Hematopoietic multipotent progenitor cell treated with erythropoietin and hydrocortisone succinate and interleukin-3 and kit ligand, for 15 days (in vitro differentiated cells): Measurements from ENCODE around the gene EOGT.
A peak's percentile ranks its signal among the peaks of the same experiment; 100 is the strongest.

Experiments
- DNase-seq: peaks from one replicate; pipeline ENCODE4 v3.0.0-alpha.2; 2015; ENCODE audit warnings: low spot score

EOGT gene

DNA sequence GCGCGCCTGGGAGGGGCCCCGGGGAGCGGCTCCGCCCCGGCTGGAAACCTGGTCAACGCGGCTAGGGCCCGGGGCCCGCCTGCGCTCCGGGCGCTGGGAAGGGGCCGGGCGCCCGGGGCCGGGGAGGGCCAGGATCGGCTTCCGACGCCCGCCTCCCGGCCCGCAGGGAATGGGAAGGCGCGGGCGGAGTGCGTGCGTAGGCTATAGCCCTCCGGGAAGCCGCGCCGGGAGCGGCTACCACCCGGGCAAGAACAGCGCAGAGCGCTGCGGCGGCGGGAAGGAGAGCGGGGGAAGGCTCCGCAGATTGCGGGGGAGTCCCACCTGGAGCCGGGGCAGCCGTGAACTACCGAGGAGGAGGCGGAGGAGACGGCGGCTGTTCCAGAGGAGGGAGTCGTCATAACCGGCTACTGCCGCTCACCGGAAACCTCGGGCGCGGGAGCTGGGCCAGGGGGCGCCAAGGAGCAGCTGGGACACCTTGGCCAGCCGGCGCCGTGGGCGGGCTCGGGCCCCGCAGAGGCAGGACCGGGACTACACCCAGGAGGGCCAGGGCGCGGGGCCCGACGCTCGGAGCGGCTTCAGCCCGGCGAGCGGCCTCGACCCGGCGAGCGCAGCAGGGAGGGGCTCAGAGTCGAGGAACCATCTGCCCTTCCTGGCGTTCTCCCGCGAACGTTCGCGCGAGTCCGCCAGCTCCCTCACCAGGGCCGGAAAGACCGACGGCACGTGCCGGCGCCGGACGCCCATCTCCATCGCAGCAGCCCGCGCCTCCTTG is at the start of gene EOGT:
Gene EOGT (minus strand): TSS at position 432 of the 769 bp plus-strand sequence. CDS start 3,838 bp downstream, outside the sequence.
- peak; percentile 83 for DNase-seq

DNA sequence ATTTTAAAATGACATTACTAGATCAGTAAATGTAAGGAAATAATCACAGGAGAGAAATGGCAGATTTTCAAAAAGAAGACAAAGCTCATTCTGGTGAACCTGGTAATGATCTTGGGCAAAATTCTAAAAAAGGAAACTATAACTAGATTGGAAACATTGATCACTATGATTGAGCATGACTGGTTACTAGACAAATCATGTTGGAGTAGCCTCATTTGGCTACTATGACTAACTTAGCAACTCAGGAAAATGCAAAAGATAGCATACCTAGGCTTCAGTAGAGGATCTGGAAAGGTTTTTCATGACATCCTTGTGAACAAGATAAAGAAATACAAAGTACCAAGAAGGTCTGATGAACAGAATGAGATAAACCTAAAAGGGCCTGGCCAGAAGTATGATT is 46.2 kb upstream of the EOGT start:
- DNase-seq, result no peak

DNA sequence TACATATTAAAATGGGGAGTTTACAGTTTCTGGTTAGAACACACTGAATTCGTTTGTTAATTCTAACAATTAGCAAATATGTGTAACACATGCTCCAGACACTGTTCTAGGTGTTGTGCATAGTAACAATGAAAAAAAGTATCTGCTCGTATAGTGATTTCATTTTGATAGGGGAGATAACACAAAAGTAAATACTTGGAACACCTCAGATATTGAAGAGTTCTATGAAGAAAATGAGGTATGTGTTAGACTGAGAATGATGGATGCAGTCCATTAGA is 45.4 kb upstream of the EOGT start:
- no peak for DNase-seq

DNA sequence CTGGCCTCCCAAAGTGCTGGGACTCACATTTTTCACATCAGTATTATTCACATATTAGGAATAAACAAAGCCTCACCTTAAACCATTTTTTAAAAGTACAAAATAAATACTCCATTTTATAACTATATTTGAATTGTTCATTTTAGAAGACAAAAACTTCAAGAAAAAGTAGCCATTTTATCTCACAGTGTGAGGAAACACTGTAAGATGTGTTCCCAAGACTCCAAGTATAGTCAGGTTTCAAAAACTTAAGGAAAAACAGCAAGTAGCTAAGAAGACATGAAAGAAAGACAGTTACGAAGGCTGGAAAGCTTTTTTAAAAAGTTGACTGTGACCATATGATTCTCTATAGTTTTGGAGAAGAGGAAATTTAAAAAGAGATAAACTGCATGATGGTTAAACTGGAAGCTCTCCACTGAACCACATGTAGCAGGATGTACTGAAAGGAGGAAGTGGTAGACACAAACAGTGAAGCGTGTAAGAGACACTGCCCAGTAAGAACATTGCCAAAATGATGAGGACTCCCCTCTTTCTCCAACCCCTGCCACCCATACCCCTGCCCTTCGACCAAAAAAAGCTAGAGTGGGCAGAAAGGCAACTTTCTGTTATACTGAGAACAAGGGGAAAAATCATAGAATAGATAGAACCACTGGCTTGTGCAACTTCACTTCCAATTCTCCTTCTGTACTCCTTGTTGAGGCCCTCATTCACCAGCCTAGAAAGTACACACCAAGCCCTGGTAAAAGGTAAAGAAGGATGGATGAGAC is 44.9 kb upstream of the EOGT start:
- DNase-seq, result no peak

DNA sequence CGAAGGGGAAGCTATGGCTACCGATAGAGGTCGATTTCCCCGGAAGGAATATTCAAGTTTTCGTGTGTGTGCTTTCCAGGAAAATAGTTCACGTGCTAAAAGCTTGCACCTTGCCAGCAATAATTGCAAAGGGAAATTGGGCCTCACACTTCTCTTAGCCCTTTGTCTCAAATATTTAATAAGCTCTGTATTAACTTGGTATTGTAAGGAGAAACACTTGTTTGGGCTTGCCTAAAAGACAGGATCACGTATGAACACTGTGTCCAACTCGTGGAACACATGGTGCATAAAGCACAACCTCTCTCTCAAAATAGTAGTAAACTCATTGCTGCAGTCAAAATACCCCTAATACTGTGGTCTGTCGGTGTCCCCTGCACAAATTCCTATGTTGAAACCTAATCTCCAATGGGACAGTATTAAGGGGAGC is 39.0 kb upstream of the EOGT start:
- no peak for DNase-seq

DNA sequence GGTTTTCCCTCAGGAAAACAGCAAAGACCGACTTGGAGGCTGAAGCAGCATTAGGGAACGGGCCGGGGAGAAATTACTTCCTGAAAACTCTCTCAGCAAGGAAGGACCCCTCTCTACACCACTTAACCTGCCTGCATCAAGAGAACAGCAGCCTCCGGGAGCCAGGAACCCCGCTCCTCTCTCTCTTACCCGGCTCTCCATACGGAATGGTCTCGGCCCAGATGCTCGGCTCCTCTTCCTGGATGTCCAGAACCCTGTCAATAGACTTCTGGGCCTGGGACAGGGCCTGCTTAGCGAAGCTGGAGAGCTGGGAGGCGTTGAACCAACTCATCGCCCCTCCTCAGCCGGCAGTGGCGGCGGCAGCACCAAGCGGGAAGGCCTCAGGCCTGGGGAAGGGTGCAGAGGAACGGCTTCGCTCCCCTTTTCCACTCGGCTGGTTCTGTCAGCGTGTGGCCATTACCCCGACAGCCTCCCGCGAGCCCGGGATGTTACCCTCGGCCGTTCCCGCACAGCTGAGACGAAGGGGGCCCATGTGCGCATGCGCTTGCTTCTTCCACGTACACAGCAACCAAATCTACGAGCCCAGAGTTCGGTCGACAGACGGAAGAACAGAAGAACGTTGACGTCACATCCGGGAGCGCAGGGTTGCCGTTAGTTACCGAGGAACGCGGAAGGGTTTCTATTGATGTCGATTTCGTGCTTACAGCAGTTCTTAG is 38.4 kb upstream of the EOGT start, which contains the start of gene TMF1:
Gene TMF1 (minus strand): TSS at position 578 of the 716 bp plus-strand sequence. CDS start 247 bp downstream, at position 331.
- peak; percentile 99 for DNase-seq

DNA sequence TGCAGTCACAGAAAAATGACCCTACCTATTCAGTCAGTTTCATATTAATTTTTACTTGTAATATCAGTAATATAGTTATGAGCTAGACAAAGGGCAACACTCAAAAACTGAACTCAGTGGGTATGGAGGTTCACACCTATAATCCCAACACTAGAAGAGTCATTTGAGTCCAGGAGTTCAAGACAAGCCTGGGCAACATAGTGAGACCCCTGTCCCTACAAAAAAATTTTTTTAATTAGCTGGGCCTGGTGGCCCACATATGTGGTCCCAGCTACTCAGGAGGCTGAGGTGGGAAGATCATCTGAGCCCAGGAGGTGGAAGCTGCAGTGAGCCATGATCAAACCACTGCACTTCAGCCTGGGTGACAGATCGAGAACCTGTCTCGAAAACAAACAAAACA is 35.5 kb upstream of the EOGT start:
- no peak for DNase-seq

DNA sequence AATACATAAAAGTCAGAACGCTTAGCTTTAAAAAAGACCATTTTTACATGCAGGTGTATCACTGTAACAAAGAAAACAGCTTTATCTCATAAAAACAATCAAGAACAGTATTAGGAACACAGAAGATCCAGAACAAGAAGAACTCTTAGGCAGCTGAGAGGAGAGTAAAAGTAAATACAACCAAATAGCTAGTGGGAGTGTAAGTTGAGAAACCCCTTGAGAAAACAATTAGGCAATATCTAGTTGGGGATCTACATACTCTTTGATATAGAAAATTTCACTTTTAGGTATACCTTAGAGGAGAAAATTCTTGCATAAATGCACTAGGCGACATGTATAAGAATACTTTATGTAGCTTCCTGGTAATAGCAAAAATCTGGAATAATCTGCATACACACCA is 31.1 kb upstream of the EOGT start:
- DNase-seq, result no peak

DNA sequence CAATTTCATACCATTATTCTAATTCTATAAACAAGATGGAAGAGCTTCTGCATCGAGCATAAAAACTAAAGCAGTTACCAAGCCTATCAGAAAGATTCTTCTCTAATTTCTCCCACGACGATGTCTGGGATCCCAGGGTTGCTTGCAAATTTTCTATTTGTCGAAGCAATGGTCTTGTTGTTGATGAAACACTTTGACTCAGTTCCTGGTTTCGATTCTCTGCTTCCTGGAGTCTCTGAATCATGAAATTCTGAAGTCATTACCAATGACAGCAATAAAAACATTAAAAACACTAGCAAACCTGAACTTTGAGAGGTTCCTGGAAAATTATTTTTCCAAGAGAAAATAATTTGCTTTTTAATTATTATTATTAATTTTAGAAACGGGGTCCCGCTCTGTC is 20.0 kb upstream of the EOGT start:
- no peak for DNase-seq

DNA sequence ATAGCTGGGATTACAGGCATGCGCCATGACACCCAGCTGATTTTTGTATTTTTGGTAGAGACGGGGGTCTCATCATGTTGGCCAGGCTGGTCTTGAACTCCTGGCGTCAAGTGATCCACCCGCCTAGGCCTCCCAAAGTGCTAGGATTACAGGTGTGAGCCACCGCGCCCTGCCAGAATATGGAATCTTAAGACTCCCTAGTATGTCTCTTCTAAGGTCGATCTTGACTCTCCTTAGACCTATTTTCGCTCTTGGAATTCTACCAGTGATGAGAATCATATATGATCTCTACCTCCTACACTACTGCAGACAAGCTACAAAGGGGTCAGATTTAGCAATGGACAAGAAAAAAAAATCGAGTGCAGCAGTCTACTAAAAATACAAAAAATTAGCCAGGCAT is 19.3 kb upstream of the EOGT start:
- no peak for DNase-seq

DNA sequence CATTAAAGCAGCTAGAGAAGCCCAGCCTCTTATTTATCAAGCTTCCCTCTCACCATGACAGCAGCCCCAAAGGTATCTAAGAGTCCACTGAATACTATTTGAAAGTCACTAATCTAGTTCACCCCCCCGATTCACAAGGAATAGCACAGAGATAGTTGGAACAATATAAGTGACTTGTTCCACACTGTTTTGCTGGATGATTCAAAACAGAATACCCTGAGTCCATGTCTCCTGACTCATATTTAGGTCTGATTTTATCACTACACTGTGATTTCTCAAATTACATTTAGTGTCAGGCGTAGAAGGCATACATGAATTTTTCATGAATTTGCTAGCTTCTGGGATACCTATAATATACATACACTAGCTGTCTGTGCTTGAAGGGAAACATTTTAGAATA is 18.7 kb upstream of the EOGT start:
- DNase-seq, result no peak

DNA sequence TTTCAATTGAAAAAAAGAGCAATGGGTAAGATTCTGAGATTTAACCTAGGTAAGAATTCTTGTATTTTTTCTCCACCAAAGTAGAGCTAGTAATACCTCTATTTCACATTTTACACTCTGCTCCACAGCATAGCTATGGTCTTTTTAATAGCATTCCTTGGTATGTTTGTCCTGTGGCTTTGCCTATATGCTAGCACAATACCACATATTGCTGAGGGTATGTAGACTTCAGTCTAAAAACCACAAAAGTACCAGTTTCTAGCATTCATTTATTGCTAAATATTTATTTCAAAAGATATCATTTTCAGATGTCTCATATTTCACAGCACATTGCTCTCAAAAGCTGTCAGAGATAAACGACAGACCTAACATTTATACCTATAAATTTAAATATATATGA is 18.2 kb upstream of the EOGT start:
- no peak for DNase-seq

DNA sequence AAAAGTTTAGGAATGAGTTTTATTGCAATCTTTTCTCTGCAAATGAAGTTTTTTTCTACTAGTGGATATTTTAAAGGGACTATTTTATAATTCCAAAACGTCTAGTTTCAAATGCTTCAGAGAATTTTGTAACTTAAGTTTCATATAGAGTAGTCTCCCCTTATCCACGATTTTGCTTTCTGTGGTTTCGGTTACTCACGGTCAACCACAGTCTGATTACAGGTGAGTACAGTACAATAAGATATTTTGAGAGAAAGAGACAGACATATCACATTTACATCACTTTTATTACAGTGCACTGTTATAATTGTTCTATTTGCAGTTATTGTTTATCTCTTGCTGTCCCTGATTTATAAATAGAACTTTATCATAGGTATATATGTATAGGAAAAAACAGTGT is 7.4 kb upstream of the EOGT start:
- DNase-seq, result no peak

DNA sequence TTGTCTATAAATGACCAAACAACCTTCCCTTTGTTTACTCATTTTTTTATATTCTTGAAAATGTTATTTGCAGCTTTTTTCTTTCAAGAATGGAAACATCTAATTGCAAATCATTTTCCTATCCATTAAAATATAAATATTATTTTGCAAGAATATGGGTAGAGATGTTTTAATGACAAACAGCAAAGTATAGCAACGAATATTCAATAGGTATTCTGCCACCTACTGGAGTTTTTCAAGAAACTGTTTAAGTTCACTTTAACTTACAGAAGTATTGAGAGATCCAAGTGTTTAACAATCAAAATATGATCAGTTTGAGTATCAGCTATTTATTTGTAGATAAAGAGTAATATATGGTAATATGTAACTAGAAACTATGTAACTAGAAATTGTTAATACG is 6.9 kb upstream of the EOGT start:
- DNase-seq, result peak; percentile 17

DNA sequence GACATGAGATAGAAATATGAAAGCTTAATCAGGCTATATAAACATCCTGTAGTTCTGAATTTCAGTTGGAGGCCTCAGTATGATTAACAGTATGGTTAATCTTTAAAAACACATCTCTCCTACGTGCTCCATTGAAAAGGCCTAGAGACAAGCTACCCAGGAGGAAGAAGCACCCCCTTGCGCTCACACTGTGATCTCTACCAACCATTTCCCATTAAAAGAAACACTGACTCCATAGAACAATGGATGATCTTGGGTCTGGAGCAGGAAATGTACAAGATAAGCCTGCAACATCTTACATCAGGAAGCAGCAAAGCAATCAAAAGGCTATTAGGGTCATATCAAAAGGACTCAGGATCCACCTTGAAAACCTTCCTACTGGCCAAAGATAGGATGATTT is 3.4 kb upstream of the EOGT start:
- DNase-seq, result no peak

DNA sequence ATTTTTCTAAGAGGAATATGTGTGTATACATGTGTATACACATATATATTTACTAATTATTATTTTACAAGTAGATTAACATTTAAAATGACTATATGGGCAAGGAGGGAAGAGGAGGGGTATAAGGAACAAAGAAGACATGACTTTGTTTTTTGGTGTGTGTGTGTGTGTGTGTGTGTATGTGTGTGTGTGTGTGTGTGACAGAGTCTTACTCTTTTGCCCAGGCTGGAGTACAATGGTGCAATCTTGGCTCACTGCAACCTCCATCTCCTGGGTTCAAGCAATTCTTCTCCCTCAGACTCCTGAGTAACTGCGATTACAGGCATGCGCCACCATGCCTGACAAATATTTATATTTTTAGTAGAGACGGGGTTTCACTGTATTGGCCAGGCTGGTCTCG is 2.6 kb upstream of the EOGT start:
- DNase-seq, result no peak

DNA sequence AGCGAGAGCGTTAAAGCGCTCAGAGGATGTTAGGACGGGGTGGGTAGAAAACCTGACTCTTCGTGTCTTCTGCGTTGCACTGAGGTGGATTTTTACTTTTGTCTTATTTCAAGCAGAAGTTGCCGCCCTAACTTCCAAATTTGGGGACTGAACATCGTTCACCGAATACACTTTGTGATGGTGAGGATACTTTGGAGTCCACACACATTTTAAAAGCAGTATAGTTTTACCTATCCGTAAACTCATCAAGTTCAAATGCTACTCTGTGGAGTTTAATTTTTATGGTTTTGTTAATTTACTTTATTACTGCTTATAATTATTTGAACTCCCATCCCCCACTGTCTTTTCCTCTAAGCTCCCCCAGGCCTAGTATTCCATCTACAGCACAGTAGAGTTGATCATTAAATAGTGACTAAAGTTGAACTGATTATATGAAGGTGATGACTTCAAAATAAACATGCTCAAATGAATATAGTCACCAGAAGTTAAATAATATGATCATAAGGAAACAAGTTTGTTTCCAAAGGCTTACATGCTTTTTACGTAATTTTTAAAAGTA is 617 bp upstream of the EOGT start:
- DNase-seq, result no peak

DNA sequence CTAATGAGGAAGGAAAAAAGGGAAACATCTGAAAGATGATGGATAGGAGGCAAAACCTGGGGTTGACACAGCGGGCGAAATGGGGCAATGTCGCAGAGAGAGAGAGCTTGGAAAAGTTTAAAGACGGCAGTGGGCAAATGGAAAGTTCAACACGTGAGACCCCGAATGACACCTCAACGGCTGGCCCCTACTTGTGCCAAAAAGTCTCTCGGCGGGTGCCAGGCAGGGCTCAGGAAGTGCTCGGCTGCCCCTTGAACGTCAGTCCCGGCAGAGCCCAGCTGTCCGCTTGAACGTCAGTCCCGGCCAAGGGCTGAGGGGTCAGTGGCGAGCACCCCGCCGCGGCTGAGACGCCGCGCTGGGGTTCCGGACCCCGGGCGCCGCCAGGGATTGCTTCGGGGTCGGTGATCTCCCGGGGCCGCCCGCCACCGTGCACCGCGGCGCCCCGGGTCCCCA is 658 bp downstream of the EOGT start:
- DNase-seq, result no peak

DNA sequence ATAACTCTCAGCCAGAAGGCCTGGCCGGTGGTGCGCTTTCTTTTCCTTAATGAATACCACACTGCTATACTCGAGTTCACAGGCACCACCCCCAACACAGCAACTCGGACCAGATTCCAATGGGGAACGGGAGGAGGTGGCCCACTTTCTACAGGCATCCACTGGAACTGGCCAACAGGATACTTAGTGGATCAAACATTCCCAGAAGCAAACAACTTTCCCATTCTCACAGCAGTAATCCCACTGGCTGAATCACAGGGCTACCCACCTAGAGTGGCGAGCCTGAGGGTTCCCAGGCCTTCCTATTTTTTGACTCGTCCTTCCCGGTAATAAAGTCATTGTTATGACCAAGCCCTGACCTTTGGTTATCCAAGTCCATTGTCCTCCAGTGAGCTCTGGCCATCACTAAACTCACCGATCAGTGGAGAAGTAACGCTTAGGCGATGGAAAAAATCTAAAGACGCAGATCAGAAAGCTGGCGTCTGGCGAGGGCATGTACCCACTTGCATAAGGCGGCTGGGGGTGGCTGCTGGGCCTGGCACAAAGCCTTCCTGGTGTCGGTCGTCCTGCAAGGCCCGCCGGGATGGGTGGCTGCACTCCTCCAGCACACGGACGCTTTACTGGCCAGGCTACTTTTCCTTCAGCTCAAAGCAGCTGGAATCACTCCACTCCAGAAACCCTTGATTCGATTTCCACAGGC is 1.2 kb downstream of the EOGT start:
- no peak for DNase-seq

DNA sequence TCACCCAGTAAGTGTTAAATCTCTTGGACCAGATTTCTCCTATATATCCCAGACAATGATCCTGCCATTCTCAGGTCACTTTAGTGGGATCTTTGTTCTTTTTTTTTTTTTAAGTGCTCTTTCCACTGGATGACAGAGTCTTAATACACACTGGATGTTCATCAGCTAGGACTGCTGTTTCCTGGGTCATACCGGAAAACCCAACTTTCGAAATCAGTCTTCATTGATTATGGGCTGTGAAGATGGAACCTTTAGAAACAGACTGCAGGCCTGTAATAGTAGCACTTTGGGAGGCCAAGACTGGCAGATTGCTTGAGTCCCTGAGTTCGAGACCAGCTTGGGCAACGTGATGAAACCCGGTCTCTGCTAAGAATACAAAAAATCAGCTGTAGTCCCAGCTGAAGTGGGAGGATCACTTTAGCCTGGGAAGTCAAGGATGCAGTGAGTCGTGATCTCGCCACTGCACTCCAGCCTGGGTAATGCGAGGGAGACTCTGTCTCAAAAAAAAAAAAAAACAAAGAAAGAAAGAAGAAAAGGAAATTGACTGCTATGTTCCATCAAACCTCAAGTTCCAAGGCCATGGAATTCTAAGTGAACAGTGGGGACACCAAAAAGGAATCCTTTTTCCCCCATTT is 2.3 kb downstream of the EOGT start:
- no peak for DNase-seq

DNA sequence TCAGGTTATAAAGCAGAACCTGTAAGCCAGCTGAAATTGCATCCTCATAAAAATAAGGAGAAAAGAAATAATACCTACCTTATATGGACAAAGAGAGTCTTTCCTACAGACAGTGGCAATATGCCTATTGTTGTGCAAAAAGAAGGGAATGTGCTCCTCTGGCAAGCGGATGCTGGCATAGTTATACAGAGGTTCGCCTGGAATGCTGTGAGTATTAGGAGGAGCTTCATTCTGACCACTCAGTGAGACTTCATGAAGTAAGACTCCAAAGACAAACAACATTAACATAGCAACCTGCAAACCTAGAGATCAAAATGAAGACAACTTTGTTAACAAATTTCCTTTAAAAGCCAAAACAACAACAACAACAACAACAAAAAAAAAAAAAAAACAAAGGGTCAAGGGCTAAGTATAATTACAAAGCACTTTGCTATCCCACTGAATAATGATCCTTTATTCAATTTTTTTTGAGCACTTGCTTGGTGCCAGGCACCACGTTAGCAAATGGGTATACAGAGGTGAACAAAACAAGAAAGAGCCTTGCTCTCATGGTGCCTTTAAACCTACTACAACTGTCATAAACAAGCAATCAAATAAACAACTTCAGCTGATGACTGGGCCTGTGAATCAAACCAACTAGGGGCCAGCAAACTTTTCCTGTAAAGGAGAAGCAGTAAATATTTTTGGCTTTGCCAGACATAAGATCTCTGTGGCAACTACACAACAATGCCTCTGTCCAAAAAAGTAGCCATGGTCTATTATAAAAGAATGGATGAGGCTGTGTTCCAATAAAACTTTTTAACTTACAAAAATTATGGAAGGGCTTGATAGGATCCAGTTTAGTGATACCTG is 3.7 kb downstream of the EOGT start:
- DNase-seq, result no peak
